HepG2 (cell line): ENCODE measurements around the gene RHBDL3. TPM values are rescaled to one million over a fixed set of nuclear protein-coding genes. Genes with fewer than 3 reads are reported as not detected.

Experiments used
- ARID5B ChIP-seq: IDR thresholded peaks from 2 replicates; pipeline ENCODE4 v1.4.0; 2020; ENCODE audit warnings: mild to moderate bottlenecking, missing genetic modification reagents
- BCL6 ChIP-seq: IDR thresholded peaks from 2 replicates; pipeline ENCODE4 v1.6.1; 2016; ENCODE audit warnings: missing genetic modification reagents, missing compliant biosample characterization
- DNMT3B ChIP-seq: conservative IDR thresholded peaks from 2 replicates; pipeline ENCODE4 v1.6.1; 2016; ENCODE audit warnings: missing biosample characterization, control low read depth
- ELF4 ChIP-seq: sonication (generic); formaldehyde crosslinking; IDR thresholded peaks from 2 replicates; pipeline ENCODE4 v1.5.0; 2020; ENCODE audit warnings: missing genetic modification reagents, mild to moderate bottlenecking, moderate library complexity, borderline replicate concordance
- EZH2 ChIP-seq: conservative IDR thresholded peaks from 2 replicates; pipeline ENCODE4 v1.6.1; 2012; ENCODE audit warnings: mild to moderate bottlenecking, low read depth, low read length, moderate library complexity
- JUND ChIP-seq: sonication (generic); formaldehyde crosslinking; IDR thresholded peaks from 2 replicates; pipeline ENCODE4 v1.8.0; 2022; ENCODE audit warnings: mild to moderate bottlenecking, missing genetic modification reagents
- MZF1 ChIP-seq: sonication (generic); formaldehyde crosslinking; IDR thresholded peaks from 2 replicates; pipeline ENCODE4 v1.8.1; 2023; ENCODE audit warnings: mild to moderate bottlenecking, missing genetic modification reagents, borderline replicate concordance
- NONO ChIP-seq, 2 experiments: fragments of 450-650 bp in 1 of 2; sonication (generic) in 1 of 2; formaldehyde crosslinking in 1 of 2; IDR thresholded peaks in 1 of 2; conservative IDR thresholded peaks in 1 of 2; 2 replicates each; pipeline versions ENCODE4 v1.6.1 to v1.8.0; 2017 to 2022; ENCODE audit warnings: mild to moderate bottlenecking in 1 of 2, missing genetic modification reagents in 1 of 2, moderate library complexity in 1 of 2
- PBX2 ChIP-seq: IDR thresholded peaks from 2 replicates; pipeline ENCODE4 v1.6.1; 2016; ENCODE audit warnings: control low read depth
- POGZ ChIP-seq: sonication (generic); formaldehyde crosslinking; IDR thresholded peaks from 2 replicates; pipeline ENCODE4 v1.4.0; 2020; ENCODE audit warnings: mild to moderate bottlenecking, missing genetic modification reagents
- TCF12 ChIP-seq, 2 experiments: fragments of 450-650 bp in 1 of 2; sonication (generic) in 1 of 2; formaldehyde crosslinking in 1 of 2; IDR thresholded peaks; 2 replicates each; pipeline versions ENCODE4 v1.6.1 to v1.8.0; 2017 to 2022; ENCODE audit warnings: antibody characterized with exemption in 1 of 2, mild to moderate bottlenecking in 1 of 2, missing genetic modification reagents in 1 of 2, moderate library complexity in 1 of 2
- TFDP1 ChIP-seq: IDR thresholded peaks from 2 replicates; pipeline ENCODE4 v1.6.1; 2016; ENCODE audit warnings: missing compliant biosample characterization, missing genetic modification reagents, borderline replicate concordance
- TSC22D2 ChIP-seq: sonication (generic); formaldehyde crosslinking; IDR thresholded peaks from 2 replicates; pipeline ENCODE4 v1.5.1; 2020; ENCODE audit warnings: missing genetic modification reagents, mild to moderate bottlenecking, borderline replicate concordance
- YY1 ChIP-seq: IDR thresholded peaks from 2 replicates; pipeline ENCODE4 v1.6.1; 2011; ENCODE audit warnings: low read length, low read depth, moderate library complexity, mild to moderate bottlenecking; ENCODE audit not compliant: insufficient read depth, insufficient replicate concordance
- ZBTB14 ChIP-seq: sonication (generic); formaldehyde crosslinking; IDR thresholded peaks from 2 replicates; pipeline ENCODE4 v1.4.0; 2020; ENCODE audit warnings: missing genetic modification reagents
- ZBTB20 ChIP-seq: sonication (generic); formaldehyde crosslinking; IDR thresholded peaks from 2 replicates; pipeline ENCODE4 v1.8.1; 2023; ENCODE audit warnings: missing genetic modification reagents, low read depth, mild to moderate bottlenecking, borderline replicate concordance
- ZNF20 ChIP-seq: sonication (generic); formaldehyde crosslinking; IDR thresholded peaks from 2 replicates; pipeline ENCODE4 v1.4.0; 2020; ENCODE audit warnings: mild to moderate bottlenecking, moderate library complexity, missing genetic modification reagents
- ZNF207 ChIP-seq: fragments of 450-650 bp; IDR thresholded peaks from 2 replicates; pipeline ENCODE4 v1.6.1; 2016; ENCODE audit warnings: antibody characterized with exemption, borderline replicate concordance
- ZNF484 ChIP-seq: sonication (generic); formaldehyde crosslinking; IDR thresholded peaks from 2 replicates; pipeline ENCODE4 v1.5.1; 2020; ENCODE audit warnings: mild to moderate bottlenecking, low read depth, missing genetic modification reagents, borderline replicate concordance
- ZNF501 ChIP-seq: sonication (generic); formaldehyde crosslinking; IDR thresholded peaks from 2 replicates; pipeline ENCODE4 v1.5.1; 2020; ENCODE audit warnings: mild to moderate bottlenecking, moderate library complexity, missing genetic modification reagents
- ZNF788 ChIP-seq: sonication (generic); formaldehyde crosslinking; IDR thresholded peaks from 2 replicates; pipeline ENCODE4 v1.5.0; 2020; ENCODE audit warnings: mild to moderate bottlenecking, missing genetic modification reagents, borderline replicate concordance
- polyA plus RNA-seq, 8 experiments: library from polyadenylated mRNA; depleted of rRNA in 3 of 8; stranded (reverse) in 7 of 8; unstranded in 1 of 8; fragments of >200 nt; fragmentation: Illumina TruSeq in 4 of 8; extraction: Trizol in 4 of 8; gene quantifications; 2 replicates each; pipeline versions ENCODE4 v1.2.1 to v1.2.3, GENCODE V29; 2011 to 2016; ENCODE audit warnings: low read depth in 4 of 8, missing spikeins in 1 of 8, mixed read lengths in 1 of 8; ENCODE audit not compliant: insufficient read depth in 1 of 8
- total RNA-seq, 5 experiments: library from RNA; depleted of rRNA; stranded (reverse); fragments of >200 nt; fragmentation: Illumina TruSeq; extraction: Trizol; gene quantifications; 2 replicates each; pipeline ENCODE4 v1.2.3, GENCODE V29; 2016; ENCODE audit warnings: low read depth in 1 of 5

RHBDL3 gene
- total and polyA plus RNA-seq, 2 of the 13 experiments (the other 11 are each of a cell fraction or from before 2014, with no cell fraction given) = 0.09 TPM; not detected in 1

GRCh38 chr17:32302860-32303649 lies 37.4 kb downstream of the RHBDL3 start (continued):
- TF ChIP-seq ZNF20 (CRISPR knock-in tag) (no peak), BCL6 (CRISPR knock-in tag) (peak; percentile 96), ZNF484 (no peak), ZNF501 (CRISPR knock-in tag) (peak; percentile 59), NONO (IDR thresholded peaks at IDR 0.05) (no peak), NONO (CRISPR knock-in tag; conservative IDR thresholded peaks at IDR 0.05) (0 out of 2 replicates have a peak, but pooled peaks have one; percentile 13), TSC22D2 (CRISPR knock-in tag) (no peak), ELF4 (CRISPR knock-in tag) (no peak), JUND (CRISPR knock-in tag) (no peak), ZNF207 (no peak), ARID5B (CRISPR knock-in tag) (peak; percentile 86), PBX2 (no peak), ZNF788 (CRISPR knock-in tag) (peak; percentile 41; the same call in 1 of the 2 replicates), TCF12 (IDR thresholded peaks at IDR 0.05) (no peak), TCF12 (CRISPR knock-in tag; IDR thresholded peaks at IDR 0.05) (0 out of 2 replicates have a peak, but pooled peaks have one; percentile 57), ZBTB20 (CRISPR knock-in tag) (no peak), DNMT3B (no peak), ZBTB14 (CRISPR knock-in tag) (no peak), YY1 (no peak), EZH2 (no peak), POGZ (CRISPR knock-in tag) (peak; percentile 69; the same call in 1 of the 2 replicates), MZF1 (no peak), TFDP1 (CRISPR knock-in tag) (no peak)
